ENCODE data around the gene EIPR1. TPM values are rescaled to one million over a fixed set of nuclear protein-coding genes. Genes with fewer than 3 reads are reported as not detected.

EIPR1 gene
- total and polyA plus RNA-seq, 2 donors from 2014 or later, result 28.2 to 37.8 TPM

GRCh38 chr2:3211256-3212060 lies 166.2 kb downstream of the EIPR1 start:
- H3K4me3 ChIP-seq (ENCODE audit: low read length in 3 of 3), result no peak overlapping the region
- no peaks in the 10 kb centered on the region for H3K9me3 ChIP-seq (ENCODE audit: control insufficient read depth in 2 of 3, insufficient read depth in 1 of 3, low read length in 3 of 3)
- H3K9ac ChIP-seq (ENCODE audit: low read length in 3 of 3), result no peak overlapping the region
- H3K4me1 ChIP-seq (ENCODE audit: control insufficient read depth in 2 of 3, insufficient read depth in 2 of 3, low read depth in 1 of 3, low read length in 3 of 3), result no peaks in the 10 kb centered on the region
- FAIRE-seq (no peak), DNase-seq (no peak)
- intact Hi-C loops (cut with DNase I), result no loop called here
- H3K27me3 ChIP-seq (ENCODE audit: control insufficient read depth, insufficient read depth, low read length), result no peaks in the 10 kb centered on the region
- no peak overlapping the region for H3K27ac ChIP-seq (ENCODE audit: low read depth in 2 of 2, low read length in 2 of 2)
- peaks cover 0 to 4% (median 2%) of the 10 kb centered on the region in 3 donors for H3K36me3 ChIP-seq (ENCODE audit: control insufficient read depth in 2 of 3, insufficient read depth in 3 of 3, low read length in 3 of 3)
- TF ChIP-seq, protein P1, sequence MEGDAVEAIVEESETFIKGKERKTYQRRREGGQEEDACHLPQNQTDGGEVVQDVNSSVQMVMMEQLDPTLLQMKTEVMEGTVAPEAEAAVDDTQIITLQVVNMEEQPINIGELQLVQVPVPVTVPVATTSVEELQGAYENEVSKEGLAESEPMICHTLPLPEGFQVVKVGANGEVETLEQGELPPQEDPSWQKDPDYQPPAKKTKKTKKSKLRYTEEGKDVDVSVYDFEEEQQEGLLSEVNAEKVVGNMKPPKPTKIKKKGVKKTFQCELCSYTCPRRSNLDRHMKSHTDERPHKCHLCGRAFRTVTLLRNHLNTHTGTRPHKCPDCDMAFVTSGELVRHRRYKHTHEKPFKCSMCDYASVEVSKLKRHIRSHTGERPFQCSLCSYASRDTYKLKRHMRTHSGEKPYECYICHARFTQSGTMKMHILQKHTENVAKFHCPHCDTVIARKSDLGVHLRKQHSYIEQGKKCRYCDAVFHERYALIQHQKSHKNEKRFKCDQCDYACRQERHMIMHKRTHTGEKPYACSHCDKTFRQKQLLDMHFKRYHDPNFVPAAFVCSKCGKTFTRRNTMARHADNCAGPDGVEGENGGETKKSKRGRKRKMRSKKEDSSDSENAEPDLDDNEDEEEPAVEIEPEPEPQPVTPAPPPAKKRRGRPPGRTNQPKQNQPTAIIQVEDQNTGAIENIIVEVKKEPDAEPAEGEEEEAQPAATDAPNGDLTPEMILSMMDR (IDR thresholded peaks at IDR 0.05; ENCODE audit: borderline replicate concordance, extremely low read depth, insufficient read depth), result no peak

- DNase-seq (no peak), FAIRE-seq (no peak)
- no peaks in the 10 kb centered on the region for H3K27me3 ChIP-seq (ENCODE audit: control insufficient read depth, insufficient read depth, low read length)
- intact Hi-C loops (cut with DNase I), result no loop called here
- no peaks in the 10 kb centered on the region for H3K4me1 ChIP-seq (ENCODE audit: control insufficient read depth in 2 of 3, insufficient read depth in 2 of 3, low read depth in 1 of 3, low read length in 3 of 3)
- H3K9ac ChIP-seq (ENCODE audit: low read length in 3 of 3), result no peak overlapping the region
- no peak overlapping the region for H3K27ac ChIP-seq (ENCODE audit: low read depth in 2 of 2, low read length in 2 of 2)
- H3K9me3 ChIP-seq (ENCODE audit: control insufficient read depth in 2 of 3, insufficient read depth in 1 of 3, low read length in 3 of 3), result no peaks in the 10 kb centered on the region
- TF ChIP-seq, protein P1 (IDR thresholded peaks at IDR 0.05; ENCODE audit: borderline replicate concordance, extremely low read depth, insufficient read depth), result no peak
- peaks cover 0 to 4% (median 2%) of the 10 kb centered on the region in 3 donors for H3K36me3 ChIP-seq (ENCODE audit: control insufficient read depth in 2 of 3, insufficient read depth in 3 of 3, low read length in 3 of 3)
- no peak overlapping the region for H3K4me3 ChIP-seq (ENCODE audit: low read length in 3 of 3)
Observed at GRCh38 chr2:3210257-3210656, 167.4 kb downstream of the EIPR1 start.

DNA sequence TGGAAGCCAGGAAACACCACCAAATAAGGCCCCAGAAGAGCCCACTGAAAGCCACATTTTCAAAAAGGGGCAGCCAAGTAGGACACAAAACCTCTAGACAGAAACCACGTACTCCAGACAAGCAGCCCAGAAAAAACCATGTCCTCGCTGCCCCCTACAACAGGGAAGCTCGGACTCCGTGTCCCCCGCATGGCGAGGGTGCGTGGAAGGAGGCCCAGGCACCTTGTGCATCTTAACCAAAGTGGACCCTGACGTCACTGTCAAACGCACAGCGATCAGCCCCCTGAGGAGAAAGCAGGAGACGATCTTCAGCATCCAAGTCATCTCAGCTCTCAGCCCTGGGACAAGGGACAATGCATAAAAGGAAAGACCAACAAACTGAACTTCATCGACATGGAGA lies 168.4 kb downstream of the EIPR1 start:
- no peak overlapping the region for H3K9ac ChIP-seq (ENCODE audit: low read length in 3 of 3)
- H3K36me3 ChIP-seq (ENCODE audit: control insufficient read depth in 2 of 3, insufficient read depth in 3 of 3, low read length in 3 of 3), result peaks cover 0 to 9% (median 2%) of the 10 kb centered on the region in 3 donors
- FAIRE-seq (no peak), DNase-seq (no peak)
- H3K4me1 ChIP-seq (ENCODE audit: control insufficient read depth in 2 of 3, insufficient read depth in 2 of 3, low read depth in 1 of 3, low read length in 3 of 3), result no peaks in the 10 kb centered on the region
- H3K27ac ChIP-seq (ENCODE audit: low read depth in 2 of 2, low read length in 2 of 2), result no peak overlapping the region
- TF ChIP-seq, protein P1 (IDR thresholded peaks at IDR 0.05; ENCODE audit: borderline replicate concordance, extremely low read depth, insufficient read depth), result no peak
- intact Hi-C loops (cut with DNase I), result no loop called here
- H3K9me3 ChIP-seq (ENCODE audit: control insufficient read depth in 2 of 3, insufficient read depth in 1 of 3, low read length in 3 of 3), result no peaks in the 10 kb centered on the region
- H3K27me3 ChIP-seq (ENCODE audit: control insufficient read depth, insufficient read depth, low read length), result no peaks in the 10 kb centered on the region
- no peak overlapping the region for H3K4me3 ChIP-seq (ENCODE audit: low read length in 3 of 3)

Measured in kidney (tissue), 14 donors.